Measurements from ENCODE around the gene SNX30. TPM values are rescaled to one million over a fixed set of nuclear protein-coding genes. Genes with fewer than 3 reads are reported as not detected.

Gene SNX30
- total RNA-seq, 1 experiment from 2014 or later, result 6.9 TPM

DNA sequence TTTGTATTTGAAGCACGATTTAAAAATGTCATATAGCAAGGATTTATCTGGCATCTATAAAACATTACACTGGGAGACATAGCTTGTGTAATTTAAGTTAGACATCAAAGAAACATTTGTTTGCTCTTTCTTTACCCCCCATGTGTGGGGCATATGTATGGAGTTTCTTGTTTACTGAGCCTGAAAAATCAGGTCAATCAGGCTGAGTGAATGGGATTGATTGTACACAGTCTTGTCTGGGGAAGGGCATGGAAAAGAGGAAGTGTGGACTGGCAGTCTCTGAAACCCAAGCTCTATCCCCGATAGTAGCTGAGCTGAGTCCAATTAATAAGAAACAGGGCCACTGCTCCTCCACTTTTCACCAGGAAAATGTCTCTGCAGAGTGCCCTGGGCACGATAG lies 90.7 kb downstream of the SNX30 start:
- ATAC-seq, result no peak
- no peak overlapping the region for H3K4me3 ChIP-seq (ENCODE audit: low read depth in 2 of 2, low read length in 2 of 2)
- no peaks in the 10 kb centered on the region for H3K9me3 ChIP-seq (ENCODE audit: control insufficient read depth, insufficient read depth, low read depth, low read length)
- no peak for DNase-seq (ENCODE audit: low read depth, low spot score)
- no TSS peak for BruUV-seq (replicated peaks)
- POLR2A ChIA-PET, result no interaction called here
- no peak overlapping the region for H3K27ac ChIP-seq (ENCODE audit: low read length)
- CTCF ChIA-PET, result no interaction called here
- TF ChIP-seq SIN3A (IDR thresholded peaks at IDR 0.05; ENCODE audit: borderline replicate concordance, insufficient read depth, low read depth, low read length), result no peak
- no peak for TF ChIP-seq CTCF (IDR thresholded peaks at IDR 0.05)
- no peak for TF ChIP-seq TCF7L2 (IDR thresholded peaks at IDR 0.05; ENCODE audit: low read depth, low read length)
- TF ChIP-seq REST (IDR thresholded peaks at IDR 0.05; ENCODE audit: insufficient read depth in 1 of 2, low read depth in 2 of 2, low read length in 1 of 2), result no peak
- no peak for TF ChIP-seq POLR2AphosphoS5 (IDR thresholded peaks at IDR 0.05; ENCODE audit: low read depth, low read length)
- intact Hi-C loops (cut with micrococcal nuclease; ENCODE audit: unreplicated experiment) (loop anchor here (5.0 kb wide), 1 partner anchor 61 kb away; no protein-coding TSS in a partner anchor), in situ Hi-C loops (cut with HindIII; ENCODE audit: low pct_unique_long_range_greater_than_20kb, low sequenced_read_pairs) (no loop called here)
- H3K4me1 ChIP-seq (ENCODE audit: control insufficient read depth, insufficient read depth, low read length), result no peaks in the 10 kb centered on the region
- H3K27me3 ChIP-seq (ENCODE audit: control insufficient read depth, insufficient read depth, low read length), result no peaks in the 10 kb centered on the region
- no peaks in the 10 kb centered on the region for H3K36me3 ChIP-seq (ENCODE audit: control insufficient read depth, insufficient read depth, low read length)

DNA sequence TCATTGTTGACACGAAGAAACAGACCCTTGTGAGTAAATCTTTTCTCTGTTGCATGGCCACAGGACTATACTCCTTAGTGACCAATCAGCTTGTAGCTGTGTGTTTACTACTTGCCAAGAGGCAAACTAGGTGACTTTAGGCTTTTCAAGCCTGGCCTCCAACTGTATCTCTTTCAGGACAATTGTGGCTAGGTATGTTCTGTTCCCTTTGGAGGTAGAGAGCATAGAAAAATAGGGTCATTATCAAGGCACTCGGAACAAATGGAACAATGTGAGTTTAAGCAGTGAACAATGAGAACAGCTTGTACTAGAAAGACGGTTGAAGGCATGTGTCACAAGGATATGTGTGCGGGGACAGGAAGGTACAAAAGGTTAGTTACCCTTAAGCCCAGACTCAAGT lies 92.0 kb downstream of the SNX30 start:
- TF ChIP-seq POLR2AphosphoS5 (IDR thresholded peaks at IDR 0.05; ENCODE audit: low read depth, low read length) (no peak), SIN3A (IDR thresholded peaks at IDR 0.05; ENCODE audit: borderline replicate concordance, insufficient read depth, low read depth, low read length) (no peak), CTCF (IDR thresholded peaks at IDR 0.05) (no peak), REST (IDR thresholded peaks at IDR 0.05; ENCODE audit: insufficient read depth in 1 of 2, low read depth in 2 of 2, low read length in 1 of 2) (no peak), TCF7L2 (IDR thresholded peaks at IDR 0.05; ENCODE audit: low read depth, low read length) (no peak)
- ATAC-seq, result no peak
- no peak for DNase-seq (ENCODE audit: low read depth, low spot score)
- H3K27me3 ChIP-seq (ENCODE audit: control insufficient read depth, insufficient read depth, low read length), result no peaks in the 10 kb centered on the region
- POLR2A ChIA-PET, result no interaction called here
- H3K36me3 ChIP-seq (ENCODE audit: control insufficient read depth, insufficient read depth, low read length), result no peaks in the 10 kb centered on the region
- H3K4me3 ChIP-seq (ENCODE audit: low read depth in 2 of 2, low read length in 2 of 2), result no peak overlapping the region
- H3K27ac ChIP-seq (ENCODE audit: low read length), result no peak overlapping the region
- BruUV-seq (replicated peaks), result no TSS peak
- in situ Hi-C loops (cut with HindIII; ENCODE audit: low pct_unique_long_range_greater_than_20kb, low sequenced_read_pairs), result no loop called here
- no peaks in the 10 kb centered on the region for H3K9me3 ChIP-seq (ENCODE audit: control insufficient read depth, insufficient read depth, low read depth, low read length)
- H3K4me1 ChIP-seq (ENCODE audit: control insufficient read depth, insufficient read depth, low read length), result no peaks in the 10 kb centered on the region
- intact Hi-C loops (cut with micrococcal nuclease; ENCODE audit: unreplicated experiment), result loop anchor here (5.0 kb wide), 1 partner anchor 60 kb away; no protein-coding TSS in a partner anchor
- CTCF ChIA-PET, result interaction anchor here (0.5 kb wide), 1 partner anchor 35 kb away, joined by 3 read pairs; no protein-coding TSS in a partner anchor

Measured in Panc1 (cell line).